Hematopoietic multipotent progenitor cell treated with erythropoietin and hydrocortisone succinate and interleukin-3 and kit ligand, for 6 days (in vitro differentiated cells): ENCODE data around the gene MPV17.
"Not testable (repeated sequence)": the region's sequence is repeated elsewhere in the genome, so short reads cannot be mapped to it uniquely, and the experiment has no call there.

ENCODE experiments used
- DNase-seq: peaks from one replicate; pipeline ENCODE4 v3.0.0-alpha.2; 2015

MPV17 gene

DNA sequence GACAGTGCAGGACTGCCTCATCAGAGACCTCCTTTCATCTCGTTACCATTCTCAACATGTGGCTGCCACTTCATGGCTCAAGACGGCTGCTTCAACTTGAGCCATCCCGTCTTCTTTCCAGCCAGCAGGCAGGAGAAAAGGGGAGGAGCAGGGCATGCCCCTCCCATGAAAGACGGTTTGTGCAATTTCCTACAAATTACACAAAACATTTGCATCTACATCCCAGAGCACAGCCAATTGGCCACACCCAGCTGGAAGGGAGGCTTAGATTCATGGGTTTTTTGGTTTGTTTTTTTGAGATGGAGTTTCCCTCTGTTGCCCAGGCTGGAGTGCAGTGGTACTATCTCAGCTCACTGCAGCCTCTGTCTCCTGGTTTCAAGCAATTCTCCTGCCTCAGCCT is 26.4 kb downstream of the MPV17 start:
- DNase-seq: no peak

DNA sequence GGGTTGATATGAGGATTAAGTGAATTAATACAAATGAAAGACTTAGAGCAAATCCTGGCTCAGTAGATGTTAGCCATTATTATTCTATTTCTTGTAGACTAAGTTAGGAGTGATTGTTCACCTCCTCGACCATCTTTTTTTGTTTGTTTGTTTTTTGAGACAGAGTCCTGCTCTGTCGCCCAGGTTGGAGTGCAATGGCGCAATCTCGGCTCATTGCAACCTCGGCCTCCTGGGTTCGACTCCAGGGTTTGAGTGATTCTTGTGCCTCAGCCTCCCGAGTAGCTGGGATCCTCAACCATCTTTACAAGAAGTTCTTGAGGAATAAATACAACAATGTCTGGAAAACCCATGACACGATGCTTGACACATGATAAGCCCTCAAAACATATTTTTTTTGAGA is 28.0 kb downstream of the MPV17 start:
- DNase-seq: no peak

- DNase-seq: peak; percentile 28
Observed at GRCh38 chr2:27291865-27292264, 31.0 kb downstream of the MPV17 start.

- DNase-seq: peak; percentile 22
Observed at GRCh38 chr2:27290549-27290948, 32.3 kb downstream of the MPV17 start.

GRCh38 chr2:27288610-27289009 is 34.3 kb downstream of the MPV17 start:
- no peak for DNase-seq

GRCh38 chr2:27285481-27285880 is 37.4 kb downstream of the MPV17 start:
- DNase-seq: no peak

DNA sequence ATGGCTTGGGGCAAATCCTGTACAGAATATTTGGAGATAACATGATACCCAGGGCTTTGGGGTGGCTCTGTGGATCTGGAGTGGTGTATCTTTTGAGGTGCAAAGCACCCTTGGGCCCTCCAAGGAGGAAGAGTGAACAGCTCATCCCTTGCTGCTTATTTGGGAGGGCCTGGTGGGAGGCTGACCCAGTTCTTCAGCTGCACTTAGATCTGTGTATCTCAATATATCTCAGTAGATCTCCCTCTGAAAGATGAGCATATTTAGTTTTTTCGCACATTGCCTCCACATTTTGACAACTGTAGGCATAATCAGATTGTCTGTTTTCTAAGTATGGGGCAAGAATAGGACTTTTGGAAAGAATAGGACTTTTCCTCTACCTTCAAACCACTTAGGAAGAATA is 37.9 kb downstream of the MPV17 start:
- no peak for DNase-seq

GRCh38 chr2:27282892-27283291 is 40.0 kb downstream of the MPV17 start:
- no peak for DNase-seq

DNA sequence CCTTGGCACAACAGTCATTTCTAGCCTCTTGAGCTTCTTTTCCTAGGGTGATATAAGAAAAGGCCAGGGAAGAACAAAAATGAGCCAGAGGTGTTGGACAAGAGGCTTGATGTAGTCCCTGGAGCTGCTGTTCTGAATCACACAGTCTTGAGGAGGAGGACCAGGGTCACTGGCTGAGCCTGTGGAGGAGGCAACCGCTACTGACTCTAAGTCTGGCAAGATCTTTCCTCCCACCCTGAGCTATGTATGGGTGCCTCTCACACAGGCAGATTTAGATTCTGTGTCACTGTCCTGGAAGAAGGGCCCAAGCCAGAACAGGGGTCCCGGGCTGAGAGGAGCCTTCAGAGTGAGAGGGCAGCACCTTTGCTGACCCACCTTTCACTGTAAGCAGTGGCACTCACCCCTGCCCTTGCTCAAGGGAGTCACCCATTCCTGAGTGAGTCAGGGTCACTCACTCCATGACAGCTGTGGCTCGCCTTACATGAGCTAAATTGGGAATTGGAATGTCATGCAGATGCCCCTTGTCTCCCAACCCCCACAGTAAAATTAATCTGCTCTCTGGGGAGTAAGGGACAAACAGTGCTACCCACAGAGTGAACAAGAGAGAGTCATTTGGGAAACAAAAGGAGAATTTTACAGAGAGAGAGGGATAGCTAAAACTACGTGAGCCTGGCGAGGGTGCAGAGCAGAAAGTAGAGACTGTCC is 40.9 kb downstream of the MPV17 start, which contains the start of gene TRIM54:
Gene TRIM54 (plus strand): TSS at position 575 of the 705 bp plus-strand sequence. CDS start 303 bp downstream, outside the sequence.
- DNase-seq: no peak

DNA sequence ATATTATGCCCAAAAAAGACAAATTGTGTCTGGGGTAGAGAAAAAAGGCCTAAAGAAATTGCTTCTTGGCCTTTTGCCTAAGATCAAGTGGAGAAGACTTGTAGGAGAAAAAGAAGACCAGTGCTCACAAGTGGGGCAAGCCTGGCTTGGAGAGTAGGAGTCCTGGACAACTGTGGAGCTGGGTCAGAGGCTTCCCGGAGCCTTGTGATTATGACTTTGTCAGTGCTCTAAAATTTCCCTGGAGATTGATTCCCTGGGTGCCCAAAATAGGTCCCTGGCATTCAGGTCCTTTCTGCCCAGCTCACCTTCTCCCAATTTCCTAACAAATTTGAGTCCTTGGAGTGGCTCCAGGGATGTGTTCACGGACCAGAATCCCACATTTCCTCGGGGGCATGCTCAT is 41.5 kb downstream of the MPV17 start:
- no peak for DNase-seq

- no peak for DNase-seq
Observed at GRCh38 chr2:27280826-27281225, 42.1 kb downstream of the MPV17 start.

DNA sequence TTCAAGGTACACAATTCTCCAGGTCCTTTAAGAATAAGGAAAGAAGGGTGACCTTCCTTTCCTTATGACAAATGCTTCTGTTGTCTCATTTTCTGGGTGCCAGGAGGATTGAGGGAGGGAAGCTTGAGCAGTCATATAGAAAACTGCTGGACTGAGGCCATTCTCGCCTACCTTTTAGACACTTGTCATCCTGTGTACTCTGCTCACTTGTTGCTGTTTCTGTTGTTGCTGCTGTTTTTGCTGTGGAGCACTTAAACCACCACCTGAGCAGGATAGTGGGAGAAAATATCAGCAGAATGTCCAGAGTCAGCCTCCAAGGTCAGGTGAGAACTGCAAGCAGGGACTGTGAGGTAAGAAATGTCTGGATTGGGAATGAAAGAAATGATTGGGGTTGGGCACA is 44.9 kb downstream of the MPV17 start:
- DNase-seq: no peak

DNA sequence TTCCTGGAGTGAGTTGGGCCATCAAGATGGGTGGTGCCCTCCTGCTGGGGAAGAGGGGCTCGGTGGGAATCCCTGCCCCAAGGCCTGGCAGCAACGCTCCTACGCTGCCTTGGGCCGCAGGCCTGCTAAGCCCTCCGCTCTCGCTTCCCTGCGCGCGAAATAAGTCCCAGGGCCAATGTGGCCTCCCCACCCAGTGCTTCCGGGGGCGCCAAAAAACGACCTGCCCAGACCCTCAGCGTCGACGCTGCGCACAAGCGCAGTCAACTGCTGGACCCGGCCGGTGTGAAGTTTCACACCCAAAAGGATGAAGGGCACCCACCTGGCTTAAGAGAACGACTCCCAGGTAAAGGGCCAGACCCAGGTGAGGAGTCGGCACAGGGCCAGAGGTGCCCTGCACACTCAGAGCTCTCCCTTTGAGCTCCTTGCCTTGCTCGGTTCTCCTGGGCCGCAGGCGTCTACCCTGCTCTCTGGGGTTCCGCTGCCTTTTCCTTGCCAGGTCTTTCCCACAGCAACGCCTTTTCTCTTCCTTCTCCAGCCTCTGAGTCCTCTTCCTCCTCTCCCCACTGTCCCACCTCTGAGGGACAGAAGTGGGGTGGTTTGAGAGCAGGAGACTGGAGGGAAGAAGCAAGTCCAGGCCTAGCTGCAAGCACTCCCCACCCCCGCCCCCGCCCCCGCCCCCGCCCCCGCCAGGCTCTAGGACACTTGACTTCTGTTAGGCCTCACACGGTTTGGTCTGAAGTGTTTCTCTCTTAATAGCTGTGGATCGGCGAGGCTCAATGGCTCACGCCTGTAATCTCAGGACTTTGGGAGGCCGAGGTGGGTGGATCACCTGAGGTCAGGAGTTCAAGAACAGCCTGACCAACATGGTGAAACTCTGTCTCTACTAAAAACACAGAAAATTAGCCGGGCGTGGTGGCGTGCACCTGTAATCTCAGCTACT is 47.4 kb downstream of the MPV17 start, which contains the start of gene DNAJC5G:
Gene DNAJC5G (plus strand): TSS at position 223 of the 940 bp plus-strand sequence. CDS start 1,296 bp downstream, outside the sequence.
- no peak for DNase-seq

DNA sequence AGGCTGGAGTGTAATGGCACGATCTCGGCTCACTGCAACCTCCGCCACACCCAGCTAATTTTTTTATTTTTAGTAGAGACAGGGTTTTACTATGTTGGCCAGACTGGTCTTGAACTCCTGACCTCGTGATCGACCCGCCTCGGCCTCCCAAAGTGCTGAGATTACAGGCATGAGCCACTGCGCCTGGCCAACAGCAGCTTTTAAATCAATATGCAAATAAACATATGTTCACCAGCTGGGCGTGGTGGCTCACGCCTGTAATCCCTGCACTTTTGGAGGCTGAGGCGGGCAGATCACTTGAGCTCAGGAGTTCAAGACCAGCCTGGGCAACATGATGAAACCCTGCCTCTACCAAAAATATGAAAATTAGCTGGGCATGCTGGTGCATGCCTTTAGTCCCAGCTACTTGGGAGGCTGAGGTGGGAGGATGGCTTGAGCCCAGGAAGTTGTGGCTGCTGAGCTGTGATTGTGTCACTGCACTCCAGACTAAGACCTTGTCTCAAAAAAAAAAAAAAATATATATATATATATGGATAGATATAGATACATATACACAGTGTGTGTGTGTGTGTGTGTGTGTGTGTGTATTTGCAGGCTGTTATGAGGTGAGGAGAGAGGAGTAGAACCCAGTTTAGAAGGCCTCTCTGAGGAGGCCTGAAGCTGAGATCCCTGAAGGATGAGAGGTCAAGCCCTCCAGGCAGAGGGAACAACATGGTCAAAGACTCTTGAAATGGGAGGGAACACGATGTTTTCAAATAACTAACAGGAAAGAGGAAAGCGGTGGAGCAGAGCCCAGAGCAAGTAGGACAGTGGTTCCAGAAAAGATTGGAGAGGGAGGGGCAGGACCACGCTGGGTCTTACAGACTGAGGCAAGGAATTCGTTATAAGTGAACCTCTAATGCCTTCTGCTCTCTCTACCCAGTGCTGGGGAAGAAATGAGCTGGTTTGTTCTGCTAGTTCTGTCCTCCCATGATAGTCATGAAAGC is 50.1 kb downstream of the MPV17 start:
- DNase-seq: not testable (repeated sequence)

DNA sequence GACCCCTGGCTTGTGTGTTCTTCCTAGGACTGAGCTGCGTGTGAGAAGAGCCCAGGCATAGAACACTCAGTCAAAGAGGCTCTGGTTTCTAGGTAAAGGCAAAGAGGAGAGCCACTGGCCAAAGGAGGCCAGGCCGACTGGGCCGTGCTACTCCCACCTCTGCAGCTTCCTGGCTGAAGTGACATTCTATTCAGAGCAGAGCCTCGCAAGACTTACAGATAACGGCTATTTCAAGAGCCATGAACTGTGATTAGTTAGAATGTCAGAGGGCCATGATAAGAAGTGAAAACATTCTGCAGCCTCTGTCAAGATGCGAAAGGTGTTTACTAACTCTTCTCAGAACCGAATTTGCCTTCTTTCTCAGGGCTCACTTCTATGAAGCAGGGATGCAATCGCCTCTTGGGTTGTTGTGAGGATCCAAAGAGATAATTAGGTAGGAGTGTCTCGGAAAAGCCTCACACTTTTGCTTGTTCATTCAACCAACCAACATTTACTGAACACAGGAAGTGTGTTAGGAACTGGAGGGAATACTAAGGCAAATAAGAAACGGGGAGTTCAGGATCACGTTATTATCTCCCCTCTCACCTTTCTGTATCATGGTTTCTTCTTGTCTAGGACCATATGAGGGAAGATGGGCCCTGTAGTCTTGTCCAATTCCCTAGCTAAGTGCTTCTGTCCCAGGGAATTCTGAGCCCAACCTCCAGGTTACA is 51.1 kb downstream of the MPV17 start:
- DNase-seq: no peak

DNA sequence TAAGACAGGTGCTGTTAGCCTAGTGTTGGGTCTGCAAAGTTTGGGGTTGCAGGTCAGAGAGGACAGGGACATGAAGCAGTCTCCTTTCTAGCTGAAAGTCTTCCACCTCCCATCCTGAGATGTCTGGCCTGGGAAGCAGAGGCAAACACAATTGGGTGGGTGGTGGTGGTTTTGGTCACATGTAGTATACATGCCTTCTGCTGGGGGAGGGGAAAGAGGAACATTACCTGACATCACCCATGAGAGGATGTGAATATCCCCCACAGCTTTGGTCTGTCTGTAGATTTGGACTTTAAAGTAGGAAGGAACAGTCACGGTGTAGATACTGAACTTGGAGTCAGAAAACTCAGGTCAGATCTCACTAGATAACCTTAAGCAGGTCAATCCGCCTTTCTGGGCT is 52.2 kb downstream of the MPV17 start:
- DNase-seq: no peak

DNA sequence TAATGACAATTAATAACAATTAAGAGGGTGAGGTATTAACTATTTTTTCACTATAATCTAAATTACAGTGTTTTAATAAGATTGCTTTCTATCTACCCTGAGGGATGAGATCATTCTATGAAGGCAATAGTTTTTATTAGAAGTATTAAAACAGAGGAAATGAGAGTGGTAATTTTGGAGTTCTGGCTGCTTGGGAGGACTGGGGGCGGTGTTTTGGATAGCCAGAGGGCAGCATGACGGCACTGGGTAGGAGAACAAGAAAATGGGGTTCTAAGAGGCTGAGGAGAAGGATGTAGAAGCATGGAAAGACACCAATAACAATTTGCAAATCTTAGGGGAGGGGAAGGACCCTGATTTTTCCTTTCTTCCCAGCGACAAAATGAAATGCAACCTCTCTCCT is 52.8 kb downstream of the MPV17 start:
- no peak for DNase-seq

- DNase-seq: not testable (repeated sequence)
Observed at GRCh38 chr2:27268296-27268695, 54.6 kb downstream of the MPV17 start.

- no peak for DNase-seq
Observed at GRCh38 chr2:27265536-27265870, 57.4 kb downstream of the MPV17 start.

GRCh38 chr2:27264753-27265535 is 58.0 kb downstream of the MPV17 start:
- peak; percentile 76 for DNase-seq

- DNase-seq: no peak
Observed at GRCh38 chr2:27264253-27264752, 58.6 kb downstream of the MPV17 start.
